GM23248 (cell line): ENCODE results near the gene DLG2.

Experiments used
- EZH2 ChIP-seq: fragments of 200-600 bp; sonication (generic); IDR thresholded peaks from 2 replicates; pipeline ENCODE4 v1.6.1; 2018; ENCODE audit warnings: antibody characterized with exemption, mild to moderate bottlenecking; ENCODE audit not compliant: insufficient read depth, poor library complexity, severe bottlenecking
- EZH2phosphoT487 ChIP-seq: fragments of 200-600 bp; sonication (generic); IDR thresholded peaks from 2 replicates; pipeline ENCODE4 v1.6.1; 2018; ENCODE audit warnings: antibody characterized with exemption, moderate library complexity, mild to moderate bottlenecking, low read depth; ENCODE audit not compliant: insufficient read depth

DNA sequence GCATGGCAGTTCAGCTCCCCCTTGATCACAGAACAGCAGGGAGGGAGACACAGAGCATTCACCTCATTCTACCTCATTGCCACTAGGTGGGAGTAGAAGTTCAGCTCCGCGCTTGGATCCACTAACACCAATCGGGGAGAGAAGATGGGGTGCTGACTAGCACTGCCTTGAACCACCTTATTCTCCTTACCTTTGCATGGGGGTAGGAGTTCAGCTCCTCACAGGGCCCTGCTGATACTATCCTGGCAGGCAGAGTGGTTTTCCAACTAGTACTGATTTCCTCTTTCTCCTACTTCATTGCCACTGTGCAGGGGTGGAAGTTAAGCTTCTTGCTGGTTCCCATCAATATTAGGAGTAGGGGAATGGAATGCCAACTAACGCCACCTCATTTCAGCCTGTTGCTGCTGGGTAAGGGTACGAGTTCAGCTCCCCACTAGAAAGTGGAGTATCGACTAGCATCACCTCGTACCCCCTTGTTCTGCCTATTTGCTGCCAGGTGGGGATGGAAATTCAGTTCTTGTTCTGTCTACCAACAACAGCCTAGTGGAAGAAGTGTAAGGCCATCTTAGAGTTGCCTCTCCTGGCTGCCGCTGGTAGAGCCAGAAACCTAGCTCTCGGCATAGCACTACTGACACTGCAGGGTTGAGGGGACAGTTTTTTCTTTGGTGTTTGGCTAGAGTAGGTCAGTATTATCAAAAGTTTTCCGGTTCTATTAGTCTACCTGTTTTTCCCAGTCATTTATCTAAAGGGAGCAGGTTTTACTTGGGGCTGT, 1790.1 kb downstream of the DLG2 start:
- TF ChIP-seq EZH2phosphoT487 (no peak), EZH2 (no peak)
